Peyer's patch (tissue), 4 donors: ENCODE results near the gene ENG. TPM values are rescaled to one million over a fixed set of nuclear protein-coding genes. Genes with fewer than 3 reads are reported as not detected.
A peak's percentile ranks its signal among the peaks of the same experiment; 100 is the strongest.

ENCODE experiments used
- DNase-seq, 3 donors: peaks; one replicate each; pipeline ENCODE4 v3.0.0-alpha.2; 2017 to 2019
- H3K27ac ChIP-seq, 4 donors: fragments of 200-600 bp; sonication (generic); one replicate each; pipeline ENCODE4 v1.5.1; 2016 to 2019
- H3K27me3 ChIP-seq, 2 donors: fragments of 200-600 bp; sonication (generic); one replicate each; pipeline ENCODE4 v1.5.1; 2019
- H3K36me3 ChIP-seq, 3 donors: fragments of 200-600 bp; sonication (generic); one replicate each; pipeline ENCODE4 v1.5.1; 2016 to 2019
- H3K4me1 ChIP-seq, 4 donors: fragments of 200-600 bp; sonication (generic); one replicate each; pipeline ENCODE4 v1.5.1; 2016 to 2019
- H3K4me3 ChIP-seq, 4 donors: fragments of 200-600 bp; sonication (generic); 1 replicate in 3 of 4; 2 replicates in 1 of 4; pipeline ENCODE4 v1.5.1; 2016 to 2019; ENCODE audit warnings: mild to moderate bottlenecking in 1 of 4
- H3K9me3 ChIP-seq, 4 donors: fragments of 200-600 bp; sonication (generic); one replicate each; pipeline ENCODE4 v1.5.1; 2016 to 2019; ENCODE audit warnings: mild to moderate bottlenecking in 1 of 4
- POLR2A ChIP-seq, 2 donors: fragments of 450-650 bp; IDR thresholded peaks; one replicate each; pipeline ENCODE4 v1.5.1; 2017; ENCODE audit warnings: antibody characterized with exemption in 2 of 2, mild to moderate bottlenecking in 2 of 2, moderate library complexity in 2 of 2
- total RNA-seq, 4 donors: library from RNA; depleted of rRNA; stranded (reverse); fragments of >200 nt; gene quantifications; one replicate each; pipeline ENCODE4 v1.1.0, GENCODE V29; 2016
- TF ChIP-seq, protein P1 (sequence below), 6 experiments: fragments of 450-650 bp in 4 of 6; fragments of 200-600 bp in 2 of 6; sonication (generic) in 1 of 6; IDR thresholded peaks; one replicate each; pipeline ENCODE4 v1.5.1; 2017 to 2019; ENCODE audit warnings: antibody characterized with exemption in 6 of 6, mild to moderate bottlenecking in 3 of 6, moderate library complexity in 1 of 6

Gene ENG
- total RNA-seq, 4 donors from 2014 or later = 7.0 to 49.5 (median 25.0) TPM

GRCh38 chr9:127855522-127855921 lies 1.1 kb upstream of the ENG start:
- Histone ChIP-seq H3K36me3 (no peaks in the 10 kb centered on the region), H3K4me3 (no peak overlapping the region), H3K27me3 (no peaks in the 10 kb centered on the region), H3K4me1 (peaks cover 0 to 35% (median 6%) of the 10 kb centered on the region in 4 donors), H3K9me3 (no peaks in the 10 kb centered on the region), H3K27ac (peak overlapping the region in 3 of 4 donors; percentile 21 to 90 (median 81))
- TF ChIP-seq, protein P1, sequence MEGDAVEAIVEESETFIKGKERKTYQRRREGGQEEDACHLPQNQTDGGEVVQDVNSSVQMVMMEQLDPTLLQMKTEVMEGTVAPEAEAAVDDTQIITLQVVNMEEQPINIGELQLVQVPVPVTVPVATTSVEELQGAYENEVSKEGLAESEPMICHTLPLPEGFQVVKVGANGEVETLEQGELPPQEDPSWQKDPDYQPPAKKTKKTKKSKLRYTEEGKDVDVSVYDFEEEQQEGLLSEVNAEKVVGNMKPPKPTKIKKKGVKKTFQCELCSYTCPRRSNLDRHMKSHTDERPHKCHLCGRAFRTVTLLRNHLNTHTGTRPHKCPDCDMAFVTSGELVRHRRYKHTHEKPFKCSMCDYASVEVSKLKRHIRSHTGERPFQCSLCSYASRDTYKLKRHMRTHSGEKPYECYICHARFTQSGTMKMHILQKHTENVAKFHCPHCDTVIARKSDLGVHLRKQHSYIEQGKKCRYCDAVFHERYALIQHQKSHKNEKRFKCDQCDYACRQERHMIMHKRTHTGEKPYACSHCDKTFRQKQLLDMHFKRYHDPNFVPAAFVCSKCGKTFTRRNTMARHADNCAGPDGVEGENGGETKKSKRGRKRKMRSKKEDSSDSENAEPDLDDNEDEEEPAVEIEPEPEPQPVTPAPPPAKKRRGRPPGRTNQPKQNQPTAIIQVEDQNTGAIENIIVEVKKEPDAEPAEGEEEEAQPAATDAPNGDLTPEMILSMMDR (IDR thresholded peaks at IDR 0.05) = no peak
- no peak for TF ChIP-seq POLR2A (IDR thresholded peaks at IDR 0.05)
- no peak for DNase-seq

DNA sequence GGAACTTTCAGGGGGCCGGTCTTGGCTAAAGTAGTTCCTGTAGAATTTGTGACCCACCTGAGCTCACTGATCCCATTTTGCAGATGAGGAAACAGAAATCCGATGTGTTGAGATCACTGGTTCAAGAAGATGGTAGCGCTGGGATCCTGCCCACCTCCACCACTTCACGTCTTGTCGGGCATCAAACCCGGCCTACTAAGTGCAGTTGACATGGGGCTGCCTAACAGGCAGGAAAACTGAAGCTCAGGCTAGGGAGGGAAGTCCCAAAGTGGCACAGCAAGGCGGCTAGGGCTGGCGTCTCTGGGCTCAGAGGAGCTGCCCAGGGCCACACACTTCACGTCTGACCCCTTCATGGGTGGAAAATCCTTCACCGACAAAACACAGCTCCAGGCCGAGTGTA lies 502 bp upstream of the ENG start:
- TF ChIP-seq, protein P1 (IDR thresholded peaks at IDR 0.05) = no peak
- TF ChIP-seq POLR2A (IDR thresholded peaks at IDR 0.05) = no peak
- peak overlapping the region; percentile 72 to 90 (median 86) for H3K27ac ChIP-seq
- peak overlapping the region in 3 of 4 donors; percentile 44 to 70 (median 58) for H3K4me3 ChIP-seq
- H3K4me1 ChIP-seq = peaks cover 0 to 35% (median 6%) of the 10 kb centered on the region in 4 donors
- H3K9me3 ChIP-seq = no peaks in the 10 kb centered on the region
- no peaks in the 10 kb centered on the region for H3K27me3 ChIP-seq
- H3K36me3 ChIP-seq = peaks cover 0 to 4% (median 0%) of the 10 kb centered on the region in 3 donors
- no peak for DNase-seq

DNA sequence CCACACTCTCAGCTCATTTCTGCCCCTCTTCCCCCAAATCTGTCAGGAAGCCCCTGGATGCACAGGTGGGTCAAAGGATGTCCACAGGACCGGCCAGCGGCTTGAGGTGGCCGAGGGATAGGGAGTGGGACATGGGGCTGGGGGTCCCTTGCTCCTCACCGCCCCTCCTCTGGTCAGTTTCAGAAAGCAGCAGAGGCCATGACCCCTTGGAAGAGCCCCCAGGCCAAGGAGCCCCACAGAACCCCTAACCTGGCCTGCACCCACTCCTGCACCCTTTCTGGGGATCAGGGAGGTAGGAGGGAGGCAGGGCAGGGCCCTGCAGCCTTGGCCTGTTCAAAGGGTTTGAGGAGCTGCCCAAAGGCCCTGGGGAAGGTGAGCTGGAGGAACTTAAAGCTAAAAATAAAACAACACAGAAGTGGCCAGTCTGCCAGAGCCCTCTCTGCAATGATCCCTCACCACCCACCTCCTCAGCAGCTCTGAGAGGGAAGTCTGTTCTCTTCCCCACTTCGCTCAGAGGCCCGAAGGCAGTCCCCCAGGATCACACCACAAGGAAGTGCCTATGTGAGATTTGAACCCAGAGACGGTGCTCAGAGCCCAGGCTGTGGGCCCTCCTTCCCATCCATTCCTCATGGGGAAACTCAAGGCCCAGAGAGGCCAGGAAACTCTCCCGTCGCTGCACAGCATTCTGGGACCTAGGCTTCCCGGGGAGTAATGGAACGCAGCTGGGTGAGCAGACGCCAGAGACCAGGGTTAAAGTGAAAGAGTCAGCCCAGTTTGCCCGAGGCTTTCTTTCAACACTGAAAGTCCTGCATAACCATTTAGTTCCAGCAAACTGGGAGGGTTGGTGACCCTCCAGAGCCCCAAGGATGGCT lies 910 bp downstream of the ENG start:
- DNase-seq = no peak
- Histone ChIP-seq H3K9me3 (peaks cover 0 to 8% (median 2%) of the 10 kb centered on the region in 4 donors), H3K4me3 (peak overlapping the region; percentile 38 to 70 (median 51)), H3K36me3 (peaks cover 0 to 4% (median 0%) of the 10 kb centered on the region in 3 donors), H3K4me1 (peaks cover 0 to 30% (median 4%) of the 10 kb centered on the region in 4 donors), H3K27me3 (no peaks in the 10 kb centered on the region), H3K27ac (peak overlapping the region; percentile 72 to 90 (median 86))
- TF ChIP-seq, protein P1 (IDR thresholded peaks at IDR 0.05) = no peak
- no peak for TF ChIP-seq POLR2A (IDR thresholded peaks at IDR 0.05)

DNA sequence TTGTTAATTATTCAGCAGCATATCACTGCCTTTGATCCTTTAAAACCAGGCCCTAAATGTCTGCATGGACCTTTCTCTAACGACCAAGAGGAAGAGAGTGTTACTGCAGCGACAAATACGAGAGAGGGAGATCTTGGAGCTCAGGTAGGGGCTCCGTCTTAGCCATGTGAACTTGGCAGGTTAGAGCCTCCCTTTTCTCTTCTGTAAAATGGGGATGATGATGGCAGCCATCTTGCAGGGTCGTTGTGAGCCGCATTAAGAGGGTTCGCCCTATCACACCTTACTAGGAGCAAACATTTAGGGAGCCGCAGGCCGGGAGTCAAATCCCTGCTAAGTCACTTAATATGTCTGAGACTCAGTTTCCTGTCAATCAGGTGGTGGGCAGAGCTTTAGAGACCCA lies 1.6 kb downstream of the ENG start:
- TF ChIP-seq, protein P1 (IDR thresholded peaks at IDR 0.05) = no peak
- TF ChIP-seq POLR2A (IDR thresholded peaks at IDR 0.05) = no peak
- no peaks in the 10 kb centered on the region for H3K27me3 ChIP-seq
- H3K36me3 ChIP-seq = peaks cover 0 to 4% (median 0%) of the 10 kb centered on the region in 3 donors
- H3K4me1 ChIP-seq = peaks cover 0 to 22% (median under 1%) of the 10 kb centered on the region in 4 donors
- H3K27ac ChIP-seq = peak overlapping the region; percentile 72 to 90 (median 86)
- H3K9me3 ChIP-seq = peaks cover 0 to 8% (median 2%) of the 10 kb centered on the region in 4 donors
- no peak for DNase-seq
- H3K4me3 ChIP-seq = peak overlapping the region in 3 of 4 donors; percentile 38 to 70 (median 58)

- TF ChIP-seq POLR2A (IDR thresholded peaks at IDR 0.05) = no peak
- TF ChIP-seq, protein P1 (IDR thresholded peaks at IDR 0.05) = no peak
- peaks cover 0 to 22% (median 0%) of the 10 kb centered on the region in 4 donors for H3K4me1 ChIP-seq
- H3K27me3 ChIP-seq = no peaks in the 10 kb centered on the region
- peak overlapping the region in 1 of 4 donors; percentile 9 for H3K27ac ChIP-seq
- peaks cover 0 to 4% (median 0%) of the 10 kb centered on the region in 3 donors for H3K36me3 ChIP-seq
- peaks cover 0 to 8% (median 2%) of the 10 kb centered on the region in 4 donors for H3K9me3 ChIP-seq
- no peak for DNase-seq
- H3K4me3 ChIP-seq = peak overlapping the region in 1 of 4 donors; percentile 70
Measured at GRCh38 chr9:127850286-127850830, 4.1 kb downstream of the ENG start.
